GM12864 (cell line): ENCODE measurements around the gene CAND1.

Experiments
- DNase-seq: peaks from one replicate; pipeline ENCODE4 v3.0.0-alpha.2; 2011; ENCODE audit warnings: low read depth
- H3K4me3 ChIP-seq: 2 replicates; pipeline ENCODE4 v1.5.1; 2011; ENCODE audit warnings: mild to moderate bottlenecking, low read depth, low read length, control low read depth
- CTCF ChIP-seq: IDR thresholded peaks from 2 replicates; pipeline ENCODE4 v1.5.1; 2011; ENCODE audit warnings: low read depth, mild to moderate bottlenecking, moderate library complexity, low read length, control low read depth, inconsistent platforms; ENCODE audit errors: missing control alignments

The CAND1 gene

GRCh38 chr12:67348683-67349082 lies 79.5 kb downstream of the CAND1 start:
- no peak for DNase-seq
- H3K4me3 ChIP-seq = no peak overlapping the region
- no peak for TF ChIP-seq CTCF

- no peak for DNase-seq
- H3K4me3 ChIP-seq = no peak overlapping the region
- TF ChIP-seq CTCF = no peak
Observed at GRCh38 chr12:67352682-67353081, 83.5 kb downstream of the CAND1 start.

GRCh38 chr12:67354322-67354721 lies 85.2 kb downstream of the CAND1 start:
- no peak for TF ChIP-seq CTCF
- no peak overlapping the region for H3K4me3 ChIP-seq
- no peak for DNase-seq

GRCh38 chr12:67354966-67355365 lies 85.8 kb downstream of the CAND1 start:
- TF ChIP-seq CTCF = no peak
- DNase-seq = no peak
- H3K4me3 ChIP-seq = no peak overlapping the region

GRCh38 chr12:67355428-67356379 lies 86.5 kb downstream of the CAND1 start:
- peak; percentile 36 for DNase-seq
- H3K4me3 ChIP-seq = no peak overlapping the region
- peak; percentile 54 for TF ChIP-seq CTCF

GRCh38 chr12:67356380-67356774 lies 87.2 kb downstream of the CAND1 start:
- TF ChIP-seq CTCF = no peak
- no peak overlapping the region for H3K4me3 ChIP-seq
- no peak for DNase-seq

- no peak overlapping the region for H3K4me3 ChIP-seq
- no peak for DNase-seq
- TF ChIP-seq CTCF = no peak
Observed at GRCh38 chr12:67357376-67358125, 88.4 kb downstream of the CAND1 start.
